D721Med (cell line): ENCODE results near the gene UBR1.

Experiments used
- DNase-seq: peaks from one replicate; pipeline ENCODE4 v3.0.0; 2011; ENCODE audit warnings: low spot score; ENCODE audit not compliant: insufficient read length
- FAIRE-seq: peaks from 2 replicates; lab custom pipeline; 2011; peaks lifted over from hg19 to GRCh38; lab: Jason Lieb, UNC
- TF ChIP-seq, protein P1 (sequence below): IDR thresholded peaks from 2 replicates; pipeline ENCODE4 v1.5.1; 2012; ENCODE audit warnings: mild to moderate bottlenecking, control low read depth; ENCODE audit not compliant: insufficient read depth; ENCODE audit errors: missing control alignments

Gene UBR1

DNA sequence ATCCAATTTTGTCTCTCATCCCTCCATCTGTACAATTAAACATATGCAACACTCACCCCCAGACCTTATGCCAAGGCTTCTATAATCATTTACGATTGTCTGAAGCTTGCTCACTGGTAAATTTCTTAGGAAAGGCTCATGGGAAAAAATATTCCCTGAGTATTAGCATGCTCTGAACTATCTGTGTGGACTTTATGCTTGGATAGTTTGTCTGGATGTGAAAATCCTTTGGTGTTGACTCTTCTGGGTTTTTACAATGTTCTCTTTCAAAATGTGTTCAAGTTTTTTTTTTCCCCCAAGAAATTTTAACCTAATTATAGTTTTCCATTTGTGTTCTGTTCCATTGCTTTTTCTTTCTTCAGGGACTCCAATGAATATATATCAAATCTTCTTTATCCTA is 165.3 kb downstream of the UBR1 start:
- TF ChIP-seq, protein P1, sequence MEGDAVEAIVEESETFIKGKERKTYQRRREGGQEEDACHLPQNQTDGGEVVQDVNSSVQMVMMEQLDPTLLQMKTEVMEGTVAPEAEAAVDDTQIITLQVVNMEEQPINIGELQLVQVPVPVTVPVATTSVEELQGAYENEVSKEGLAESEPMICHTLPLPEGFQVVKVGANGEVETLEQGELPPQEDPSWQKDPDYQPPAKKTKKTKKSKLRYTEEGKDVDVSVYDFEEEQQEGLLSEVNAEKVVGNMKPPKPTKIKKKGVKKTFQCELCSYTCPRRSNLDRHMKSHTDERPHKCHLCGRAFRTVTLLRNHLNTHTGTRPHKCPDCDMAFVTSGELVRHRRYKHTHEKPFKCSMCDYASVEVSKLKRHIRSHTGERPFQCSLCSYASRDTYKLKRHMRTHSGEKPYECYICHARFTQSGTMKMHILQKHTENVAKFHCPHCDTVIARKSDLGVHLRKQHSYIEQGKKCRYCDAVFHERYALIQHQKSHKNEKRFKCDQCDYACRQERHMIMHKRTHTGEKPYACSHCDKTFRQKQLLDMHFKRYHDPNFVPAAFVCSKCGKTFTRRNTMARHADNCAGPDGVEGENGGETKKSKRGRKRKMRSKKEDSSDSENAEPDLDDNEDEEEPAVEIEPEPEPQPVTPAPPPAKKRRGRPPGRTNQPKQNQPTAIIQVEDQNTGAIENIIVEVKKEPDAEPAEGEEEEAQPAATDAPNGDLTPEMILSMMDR, result no peak
- DNase-seq (no peak), FAIRE-seq (no peak)

DNA sequence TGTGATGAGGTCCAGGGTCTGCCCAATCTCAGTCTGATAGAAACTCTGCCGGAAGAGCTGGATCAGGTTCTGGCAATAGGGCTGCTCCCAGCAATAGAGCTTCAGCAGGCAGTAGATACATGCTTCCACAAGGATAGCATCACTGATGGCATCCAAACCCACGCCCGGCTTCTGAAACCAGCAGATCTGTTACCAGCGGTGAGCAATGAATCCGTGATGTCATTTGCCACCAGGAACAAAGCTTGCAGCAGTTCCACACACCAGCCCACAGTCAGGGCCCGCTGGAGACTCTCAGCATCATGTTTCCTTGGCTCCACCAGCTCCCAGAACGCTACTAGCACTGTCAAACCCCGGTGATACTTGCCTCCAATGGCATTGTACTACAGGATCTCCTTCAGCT is 166.0 kb downstream of the UBR1 start:
- TF ChIP-seq, protein P1, result no peak
- FAIRE-seq, result no peak

DNA sequence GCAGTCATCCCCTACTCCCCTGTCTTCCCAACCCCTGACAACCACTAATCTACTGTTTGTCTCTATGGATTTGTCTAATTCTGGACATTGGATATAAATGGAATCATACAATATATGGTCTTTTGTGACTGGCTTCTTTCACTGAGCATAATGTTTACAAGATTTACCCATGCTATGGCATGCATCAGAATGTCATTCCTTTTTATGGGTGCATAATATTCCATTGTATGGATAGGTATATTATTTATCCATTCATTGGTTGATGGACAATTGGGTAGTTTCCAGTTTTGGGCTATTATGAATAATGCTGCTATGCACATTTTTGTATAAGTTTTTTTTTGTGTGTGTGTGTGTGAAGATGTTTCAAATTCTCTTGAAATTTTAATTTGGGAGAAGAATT is 168.7 kb downstream of the UBR1 start:
- TF ChIP-seq, protein P1, result no peak
- DNase-seq (no peak), FAIRE-seq (no peak)

More for the DNA sequence above, 166.0 kb downstream of the UBR1 start:
- DNase-seq, result no peak

DNA sequence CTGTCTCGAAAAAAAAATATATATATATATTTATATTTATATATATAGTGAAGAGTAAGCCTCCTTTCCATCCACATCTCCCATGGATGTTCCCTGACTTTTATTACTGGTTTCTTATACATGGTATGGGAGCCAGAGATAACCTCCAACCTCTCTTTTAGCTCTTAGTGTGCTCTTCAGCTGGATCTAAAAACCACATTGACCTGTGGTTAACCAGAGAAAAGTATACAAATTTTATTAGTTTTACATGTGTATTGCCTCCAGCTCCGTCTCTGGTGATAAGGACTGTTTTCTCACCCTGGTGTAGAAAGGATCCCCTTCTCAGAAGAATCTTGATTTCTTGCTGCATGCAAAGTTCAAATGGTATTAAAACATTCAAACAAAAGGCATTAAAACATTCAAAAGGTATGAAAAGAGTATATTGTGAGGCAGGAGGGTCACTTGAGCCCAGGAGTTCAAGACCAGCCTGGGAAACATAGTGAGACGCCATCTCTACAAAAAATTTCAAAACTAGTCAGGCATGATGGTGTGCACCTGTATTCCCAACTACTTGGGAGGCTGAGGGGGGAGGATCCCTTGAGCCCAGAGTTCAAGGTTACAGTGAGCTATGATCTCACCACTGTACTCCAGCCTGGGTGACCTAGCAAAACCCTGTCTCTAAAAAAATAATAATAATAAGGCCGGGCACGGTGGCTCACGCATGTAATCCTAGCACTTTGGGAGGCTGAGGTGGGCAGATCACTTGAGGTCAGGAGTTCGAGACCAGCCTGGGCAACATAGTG is 171.8 kb downstream of the UBR1 start:
- FAIRE-seq (no peak), DNase-seq (no peak)
- TF ChIP-seq, protein P1, result no peak

DNA sequence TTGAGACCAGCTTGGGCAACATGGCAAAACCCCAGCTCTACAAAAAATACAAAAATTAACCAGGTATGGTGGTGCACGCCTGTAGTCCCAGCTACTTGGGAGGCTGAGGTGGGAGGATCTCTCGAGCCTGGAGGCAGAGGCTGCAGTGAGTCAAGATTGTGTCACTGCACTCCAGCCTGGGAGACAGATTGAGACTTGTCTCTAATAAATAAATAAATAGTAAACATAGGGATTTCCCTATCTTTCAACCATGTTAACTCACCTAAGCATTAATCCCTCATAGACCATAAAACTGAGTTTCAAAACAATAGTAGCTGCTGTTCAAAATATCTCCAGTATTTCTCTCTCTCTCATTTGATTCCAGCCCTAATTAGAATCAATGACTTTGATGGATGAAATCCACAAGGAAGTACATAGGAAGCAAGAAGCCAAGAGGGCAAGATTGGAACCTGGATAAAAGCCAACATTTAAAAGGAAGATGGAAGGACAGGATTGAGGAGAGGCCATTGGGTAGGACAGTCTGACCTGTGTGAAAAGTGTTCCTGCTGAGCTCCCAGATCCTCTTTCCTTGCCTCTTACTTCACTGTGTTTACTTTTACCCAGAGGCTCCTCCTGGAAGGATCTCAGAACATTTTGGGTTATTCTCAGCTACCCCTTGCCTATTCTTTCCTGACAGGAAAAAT is 172.9 kb downstream of the UBR1 start:
- TF ChIP-seq, protein P1, result no peak
- DNase-seq, result no peak
- no peak for FAIRE-seq

DNA sequence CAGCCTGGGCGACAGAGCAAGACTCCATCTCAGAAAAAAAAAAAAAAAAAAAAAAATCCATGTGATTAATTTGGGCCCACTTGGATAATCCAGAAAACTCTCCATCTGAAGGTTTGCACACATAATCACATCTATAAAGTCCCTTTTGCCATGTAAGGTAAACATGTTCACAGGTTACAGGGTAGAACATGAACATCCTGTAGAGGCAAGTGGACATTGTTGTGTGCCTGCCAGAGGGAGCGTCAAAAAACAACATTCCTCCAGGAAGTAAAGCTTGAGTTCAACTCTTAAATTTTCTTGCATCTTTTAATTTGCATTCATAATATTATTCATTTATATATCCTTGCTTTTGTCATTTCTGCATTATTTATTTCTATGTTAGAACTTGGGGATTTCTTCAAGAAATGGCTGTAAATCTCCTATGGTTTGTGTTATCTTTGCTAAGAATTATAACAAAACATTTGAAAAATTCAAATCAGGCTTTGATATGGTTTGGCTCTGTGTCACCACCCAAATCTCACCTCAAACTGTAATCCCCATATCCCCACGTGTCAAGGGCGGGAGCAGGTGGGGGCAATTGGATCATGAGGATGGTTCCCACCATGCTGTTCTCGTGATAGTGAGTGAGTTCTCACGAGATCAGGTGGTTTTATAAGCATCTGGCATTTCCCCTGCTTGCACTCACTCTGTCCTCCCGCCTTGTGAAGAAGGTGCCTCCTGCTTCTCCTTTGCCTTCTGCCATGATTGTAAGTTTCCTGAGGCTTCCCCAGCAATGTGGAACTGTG is 173.9 kb downstream of the UBR1 start:
- FAIRE-seq, result no peak
- DNase-seq, result no peak
- TF ChIP-seq, protein P1, result no peak
